ENCODE results near the gene DNMT1. TPM values are rescaled to one million over a fixed set of nuclear protein-coding genes. Genes with fewer than 3 reads are reported as not detected.

DNMT1 gene
- total RNA-seq, 1 experiment from 2014 or later, result 227 TPM

GRCh38 chr19:10086591-10087192 is 108.1 kb downstream of the DNMT1 start:
- peaks cover 14% of the 10 kb centered on the region for H3K27me3 Mint-ChIP-seq (ENCODE audit: low read depth)
- Histone ChIP-seq H3K79me2 (ENCODE audit: insufficient read depth, low read length) (no peaks in the 10 kb centered on the region), H2BK5ac (ENCODE audit: insufficient read length, low read length) (no peak overlapping the region), H3K9me3 (ENCODE audit: control insufficient read depth, low read depth, low read length) (no peaks in the 10 kb centered on the region), H2BK120ac (ENCODE audit: low read depth, low read length, poor library complexity, severe bottlenecking) (no peak overlapping the region), H3K4me1 (ENCODE audit: insufficient read depth, low read length) (no peaks in the 10 kb centered on the region), H2AK5ac (ENCODE audit: insufficient read length, low read length) (no peak overlapping the region), H4K20me1 (ENCODE audit: control insufficient read depth, insufficient read depth, insufficient read length) (no peaks in the 10 kb centered on the region), H2AFZ (ENCODE audit: low read length) (no peak overlapping the region), H2BK20ac (ENCODE audit: low read depth, low read length, poor library complexity, severe bottlenecking) (no peak overlapping the region), H3K4ac (ENCODE audit: low read depth, low read length) (no peak overlapping the region), H4K8ac (replicated peaks; ENCODE audit: insufficient read length, low read depth, low read length) (no peak overlapping the region), H3K23ac (ENCODE audit: insufficient read length, low read depth, low read length) (no peak overlapping the region), H3K18ac (ENCODE audit: insufficient read length, low read depth, low read length) (no peak overlapping the region), H3K27ac (ENCODE audit: insufficient read length, low read depth, low read length) (no peak overlapping the region), H2BK15ac (ENCODE audit: low read depth, low read length) (no peak overlapping the region), H3K4me2 (ENCODE audit: insufficient read depth, insufficient read length, low read length) (peak overlapping the region; percentile 77), H3K9ac (ENCODE audit: extremely low read depth, insufficient read length, low read length) (no peak overlapping the region), H4K91ac (ENCODE audit: insufficient read length, low read depth, low read length) (no peak overlapping the region), H2BK12ac (ENCODE audit: insufficient read length, low read depth, low read length) (no peak overlapping the region), H4K5ac (ENCODE audit: insufficient read length, low read depth, low read length) (no peak overlapping the region), H3K56ac (ENCODE audit: insufficient read length, low read depth, low read length) (no peak overlapping the region), H3K14ac (ENCODE audit: insufficient read depth, low read length) (no peak overlapping the region; the same call in 1 of the 2 replicates), H3T11ph (ENCODE audit: low read length) (no peak overlapping the region), H3K79me1 (ENCODE audit: insufficient read depth, low read depth, low read length, poor library complexity, severe bottlenecking) (no peaks in the 10 kb centered on the region), H3K23me2 (ENCODE audit: insufficient read length, low read depth, low read length, poor library complexity, severe bottlenecking) (peaks cover 10% of the 10 kb centered on the region), H3K27me3 (ENCODE audit: insufficient read depth, low read length) (no peaks in the 10 kb centered on the region)
- no CpG with 5 or more reads among the region's 43 CpGs for WGBS (ENCODE audit: extremely low coverage, insufficient read length, low lambda C conversion rate)
- H3K27ac Mint-ChIP-seq, result no peak overlapping the region
- DNase-seq, result no peak
- peaks cover 7 to 9% of the 10 kb centered on the region in 2 experiments; a peak in 2 of 4 replicates for H3K4me1 Mint-ChIP-seq
- H3K4me3 Mint-ChIP-seq, result peak overlapping the region; percentile 75 to 90
- H3K9me3 Mint-ChIP-seq, result peaks cover 0 to 2% of the 10 kb centered on the region in 2 experiments; a peak in 1 of 5 replicates
- TF ChIP-seq CTCF (conservative IDR thresholded peaks at IDR 0.05), result no peak
- H3K36me3 Mint-ChIP-seq (ENCODE audit: insufficient read depth in 1 of 3, low read depth in 3 of 3), result peaks cover 4 to 8% (median 8%) of the 10 kb centered on the region in 3 experiments; a peak in 6 of 7 replicates

Data from H9 (cell line).